HepG2 (cell line): ENCODE data around the gene PRKAR1B. TPM values are rescaled to one million over a fixed set of nuclear protein-coding genes. Genes with fewer than 3 reads are reported as not detected.

Experiments used
- GFI1 ChIP-seq: sonication (generic); formaldehyde crosslinking; IDR thresholded peaks from 2 replicates; pipeline ENCODE4 v1.5.0; 2020; ENCODE audit warnings: missing genetic modification reagents, mild to moderate bottlenecking, borderline replicate concordance
- HMGXB4 ChIP-seq, 2 experiments: sonication (generic) in 1 of 2; formaldehyde crosslinking in 1 of 2; IDR thresholded peaks; 2 replicates each; pipeline versions ENCODE4 v1.4.0 to v1.6.1; 2018 to 2020; ENCODE audit warnings: missing genetic modification reagents in 2 of 2, borderline replicate concordance in 1 of 2, low read depth in 1 of 2, mild to moderate bottlenecking in 1 of 2, missing biosample characterization in 1 of 2
- IKZF1 ChIP-seq: fragments of 450-650 bp; IDR thresholded peaks from 2 replicates; pipeline ENCODE4 v1.7.1; 2016
- IKZF5 ChIP-seq: IDR thresholded peaks from 2 replicates; pipeline ENCODE4 v1.6.1; 2018; ENCODE audit warnings: missing genetic modification reagents, mild to moderate bottlenecking, missing compliant biosample characterization
- NFRKB ChIP-seq: fragments of 450-650 bp; IDR thresholded peaks from 2 replicates; pipeline ENCODE4 v1.6.1; 2017
- SIX1 ChIP-seq: sonication (generic); formaldehyde crosslinking; IDR thresholded peaks from 2 replicates; pipeline ENCODE4 v1.4.0; 2020; ENCODE audit warnings: missing genetic modification reagents, borderline replicate concordance
- STAT5B ChIP-seq: sonication (generic); formaldehyde crosslinking; IDR thresholded peaks from 2 replicates; pipeline ENCODE4 v1.4.0; 2020; ENCODE audit warnings: missing genetic modification reagents
- ZFY ChIP-seq: sonication (generic); formaldehyde crosslinking; IDR thresholded peaks from 2 replicates; pipeline ENCODE4 v1.4.0; 2020; ENCODE audit warnings: missing genetic modification reagents
- ZNF3 ChIP-seq: IDR thresholded peaks from 2 replicates; pipeline ENCODE4 v1.7.0; 2017; ENCODE audit warnings: inconsistent platforms
- ZNF558 ChIP-seq: sonication (generic); formaldehyde crosslinking; IDR thresholded peaks from 2 replicates; pipeline ENCODE4 v1.9.0; 2022; ENCODE audit warnings: mild to moderate bottlenecking, missing genetic modification reagents, borderline replicate concordance
- ZNF660 ChIP-seq: sonication (generic); formaldehyde crosslinking; IDR thresholded peaks from 2 replicates; pipeline ENCODE4 v1.5.1; 2020; ENCODE audit warnings: mild to moderate bottlenecking, low read depth, missing genetic modification reagents, borderline replicate concordance
- ZNF710 ChIP-seq: sonication (generic); formaldehyde crosslinking; IDR thresholded peaks from 2 replicates; pipeline ENCODE4 v1.5.0; 2020; ENCODE audit warnings: mild to moderate bottlenecking, missing genetic modification reagents, borderline replicate concordance
- ZNF766 ChIP-seq: sonication (generic); formaldehyde crosslinking; IDR thresholded peaks from 2 replicates; pipeline ENCODE4 v1.5.0; 2020; ENCODE audit warnings: missing genetic modification reagents, borderline replicate concordance
- ZNF816 ChIP-seq: sonication (generic); formaldehyde crosslinking; IDR thresholded peaks from 2 replicates; pipeline ENCODE4 v1.8.0; 2022; ENCODE audit warnings: missing genetic modification reagents, mild to moderate bottlenecking, borderline replicate concordance
- polyA plus RNA-seq, 8 experiments: library from polyadenylated mRNA; depleted of rRNA in 3 of 8; stranded (reverse) in 7 of 8; unstranded in 1 of 8; fragments of >200 nt; fragmentation: Illumina TruSeq in 4 of 8; extraction: Trizol in 4 of 8; gene quantifications; 2 replicates each; pipeline versions ENCODE4 v1.2.1 to v1.2.3, GENCODE V29; 2011 to 2016; ENCODE audit warnings: low read depth in 4 of 8, missing spikeins in 1 of 8, mixed read lengths in 1 of 8; ENCODE audit not compliant: insufficient read depth in 1 of 8
- total RNA-seq, 5 experiments: library from RNA; depleted of rRNA; stranded (reverse); fragments of >200 nt; fragmentation: Illumina TruSeq; extraction: Trizol; gene quantifications; 2 replicates each; pipeline ENCODE4 v1.2.3, GENCODE V29; 2016; ENCODE audit warnings: low read depth in 1 of 5
- TF ChIP-seq, protein P1 (sequence below), 2 experiments: sonication (generic) in 1 of 2; formaldehyde crosslinking in 1 of 2; IDR thresholded peaks; 2 replicates each; pipeline versions ENCODE4 v1.6.1 to v1.9.0; 2014 to 2022; ENCODE audit warnings: antibody characterized with exemption in 1 of 2, borderline replicate concordance in 1 of 2, inconsistent platforms in 1 of 2, low read depth in 1 of 2, missing genetic modification reagents in 1 of 2

Gene PRKAR1B
- total and polyA plus RNA-seq, 2 of the 13 experiments (the other 11 are each of a cell fraction or from before 2014, with no cell fraction given): 7.9 to 28.2 TPM

DNA sequence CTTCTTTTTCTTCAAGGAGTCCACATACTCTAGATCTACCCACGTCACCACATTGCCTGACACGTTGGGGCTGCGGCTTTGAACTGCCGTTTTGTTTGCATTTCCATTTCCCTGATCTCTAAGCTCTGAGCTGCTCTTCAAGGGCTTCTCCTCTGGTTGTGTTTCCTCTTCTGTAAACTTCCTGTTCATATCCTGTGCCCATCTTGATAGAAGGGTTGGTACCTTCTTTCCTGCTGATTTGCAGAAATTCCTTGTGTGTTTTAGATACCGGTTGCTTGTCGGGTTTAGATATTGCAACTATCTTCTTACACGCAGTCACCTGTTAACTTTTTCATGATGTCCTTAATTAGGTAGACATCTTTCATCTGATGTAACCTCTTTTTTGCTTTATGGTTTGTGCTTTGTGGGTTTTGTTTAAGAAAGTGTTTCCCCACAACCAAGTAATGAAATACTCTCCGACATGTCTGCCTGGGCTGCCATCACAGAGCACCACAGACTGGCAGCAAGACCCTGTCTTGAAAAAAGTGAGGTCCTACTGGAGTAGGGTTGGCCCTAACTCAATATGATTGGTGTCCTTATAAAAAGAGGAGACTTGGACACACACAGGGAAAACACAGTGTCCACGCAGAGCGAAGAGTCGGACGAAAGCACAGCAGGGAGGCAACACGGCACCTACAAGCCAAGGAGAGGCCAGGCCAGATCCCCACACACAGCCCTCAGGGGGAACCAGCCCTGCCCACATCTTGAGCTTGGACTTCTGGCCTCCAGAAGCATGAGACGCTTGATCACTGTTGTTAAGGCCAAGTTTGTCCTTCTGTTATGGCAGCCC lies 108.3 kb downstream of the PRKAR1B start (continued):
- no peak for TF ChIP-seq ZNF558 (CRISPR knock-in tag)
- no peak for TF ChIP-seq STAT5B
- peak; percentile 58 for TF ChIP-seq ZNF710
- no peak for TF ChIP-seq ZNF766 (CRISPR knock-in tag)
- no peak for TF ChIP-seq GFI1
- 0 out of 4 replicates have a peak, but pooled peaks of 1 of the 2 experiments have one; percentile 9 for TF ChIP-seq HMGXB4 (CRISPR knock-in tag; IDR thresholded peaks at IDR 0.05; ENCODE audit: borderline replicate concordance in 1 of 2, low read depth in 1 of 2)
- TF ChIP-seq, protein P1, sequence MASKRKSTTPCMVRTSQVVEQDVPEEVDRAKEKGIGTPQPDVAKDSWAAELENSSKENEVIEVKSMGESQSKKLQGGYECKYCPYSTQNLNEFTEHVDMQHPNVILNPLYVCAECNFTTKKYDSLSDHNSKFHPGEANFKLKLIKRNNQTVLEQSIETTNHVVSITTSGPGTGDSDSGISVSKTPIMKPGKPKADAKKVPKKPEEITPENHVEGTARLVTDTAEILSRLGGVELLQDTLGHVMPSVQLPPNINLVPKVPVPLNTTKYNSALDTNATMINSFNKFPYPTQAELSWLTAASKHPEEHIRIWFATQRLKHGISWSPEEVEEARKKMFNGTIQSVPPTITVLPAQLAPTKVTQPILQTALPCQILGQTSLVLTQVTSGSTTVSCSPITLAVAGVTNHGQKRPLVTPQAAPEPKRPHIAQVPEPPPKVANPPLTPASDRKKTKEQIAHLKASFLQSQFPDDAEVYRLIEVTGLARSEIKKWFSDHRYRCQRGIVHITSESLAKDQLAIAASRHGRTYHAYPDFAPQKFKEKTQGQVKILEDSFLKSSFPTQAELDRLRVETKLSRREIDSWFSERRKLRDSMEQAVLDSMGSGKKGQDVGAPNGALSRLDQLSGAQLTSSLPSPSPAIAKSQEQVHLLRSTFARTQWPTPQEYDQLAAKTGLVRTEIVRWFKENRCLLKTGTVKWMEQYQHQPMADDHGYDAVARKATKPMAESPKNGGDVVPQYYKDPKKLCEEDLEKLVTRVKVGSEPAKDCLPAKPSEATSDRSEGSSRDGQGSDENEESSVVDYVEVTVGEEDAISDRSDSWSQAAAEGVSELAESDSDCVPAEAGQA (IDR thresholded peaks at IDR 0.05; ENCODE audit: low read depth): 0 out of 2 replicates have a peak, but pooled peaks have one; percentile 7
- TF ChIP-seq, protein P1 (CRISPR knock-in tag; IDR thresholded peaks at IDR 0.05; ENCODE audit: borderline replicate concordance): no peak
- TF ChIP-seq NFRKB: no peak
- no peak; the same call in 1 of the 2 replicates for TF ChIP-seq IKZF5
- no peak for TF ChIP-seq IKZF1
- no peak for TF ChIP-seq ZNF3 (CRISPR knock-in tag)
- no peak for TF ChIP-seq ZFY (CRISPR knock-in tag)
- TF ChIP-seq SIX1 (CRISPR knock-in tag): peak; percentile 27; the same call in 1 of the 2 replicates
- no peak for TF ChIP-seq ZNF660
- TF ChIP-seq ZNF816 (CRISPR knock-in tag): no peak
